Peyer's patch (tissue), 4 donors: ENCODE measurements around the gene AMACR.

Experiments used
- POLR2A ChIP-seq, 2 donors: fragments of 450-650 bp; IDR thresholded peaks; one replicate each; pipeline ENCODE4 v1.5.1; 2017; ENCODE audit warnings: antibody characterized with exemption in 2 of 2, mild to moderate bottlenecking in 2 of 2, moderate library complexity in 2 of 2
- TF ChIP-seq, protein P1 (sequence below), 6 experiments: fragments of 450-650 bp in 4 of 6; fragments of 200-600 bp in 2 of 6; sonication (generic) in 1 of 6; IDR thresholded peaks; one replicate each; pipeline ENCODE4 v1.5.1; 2017 to 2019; ENCODE audit warnings: antibody characterized with exemption in 6 of 6, mild to moderate bottlenecking in 3 of 6, moderate library complexity in 1 of 6

DNA sequence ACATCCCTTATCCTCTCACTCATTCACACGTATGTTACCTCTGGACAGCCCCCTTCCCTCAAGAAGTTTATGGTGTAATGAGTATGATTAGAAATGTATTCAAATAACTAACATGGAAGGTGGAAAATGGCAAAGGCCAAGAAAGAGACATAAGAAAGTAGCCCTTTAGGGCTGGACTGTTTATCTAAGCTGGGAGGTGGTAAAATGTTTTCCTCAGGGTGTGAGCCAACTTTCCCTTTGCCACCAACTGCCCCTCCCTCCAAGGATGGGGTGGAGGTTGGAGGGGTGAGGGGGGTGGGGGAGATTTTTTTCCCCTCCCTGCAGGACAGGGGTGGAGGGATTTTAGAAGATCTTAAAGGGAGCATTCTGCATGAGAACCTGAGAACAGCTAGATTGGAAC, 31.5 kb downstream of the AMACR start:
- TF ChIP-seq, protein P1, sequence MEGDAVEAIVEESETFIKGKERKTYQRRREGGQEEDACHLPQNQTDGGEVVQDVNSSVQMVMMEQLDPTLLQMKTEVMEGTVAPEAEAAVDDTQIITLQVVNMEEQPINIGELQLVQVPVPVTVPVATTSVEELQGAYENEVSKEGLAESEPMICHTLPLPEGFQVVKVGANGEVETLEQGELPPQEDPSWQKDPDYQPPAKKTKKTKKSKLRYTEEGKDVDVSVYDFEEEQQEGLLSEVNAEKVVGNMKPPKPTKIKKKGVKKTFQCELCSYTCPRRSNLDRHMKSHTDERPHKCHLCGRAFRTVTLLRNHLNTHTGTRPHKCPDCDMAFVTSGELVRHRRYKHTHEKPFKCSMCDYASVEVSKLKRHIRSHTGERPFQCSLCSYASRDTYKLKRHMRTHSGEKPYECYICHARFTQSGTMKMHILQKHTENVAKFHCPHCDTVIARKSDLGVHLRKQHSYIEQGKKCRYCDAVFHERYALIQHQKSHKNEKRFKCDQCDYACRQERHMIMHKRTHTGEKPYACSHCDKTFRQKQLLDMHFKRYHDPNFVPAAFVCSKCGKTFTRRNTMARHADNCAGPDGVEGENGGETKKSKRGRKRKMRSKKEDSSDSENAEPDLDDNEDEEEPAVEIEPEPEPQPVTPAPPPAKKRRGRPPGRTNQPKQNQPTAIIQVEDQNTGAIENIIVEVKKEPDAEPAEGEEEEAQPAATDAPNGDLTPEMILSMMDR (IDR thresholded peaks at IDR 0.05): no peak
- TF ChIP-seq POLR2A (IDR thresholded peaks at IDR 0.05): no peak
